ENCODE data around the gene AKAP8L. TPM values are rescaled to one million over a fixed set of nuclear protein-coding genes. Genes with fewer than 3 reads are reported as not detected.

The AKAP8L gene
- total RNA-seq, 1 donor from 2014 or later, result 75.3 TPM

DNA sequence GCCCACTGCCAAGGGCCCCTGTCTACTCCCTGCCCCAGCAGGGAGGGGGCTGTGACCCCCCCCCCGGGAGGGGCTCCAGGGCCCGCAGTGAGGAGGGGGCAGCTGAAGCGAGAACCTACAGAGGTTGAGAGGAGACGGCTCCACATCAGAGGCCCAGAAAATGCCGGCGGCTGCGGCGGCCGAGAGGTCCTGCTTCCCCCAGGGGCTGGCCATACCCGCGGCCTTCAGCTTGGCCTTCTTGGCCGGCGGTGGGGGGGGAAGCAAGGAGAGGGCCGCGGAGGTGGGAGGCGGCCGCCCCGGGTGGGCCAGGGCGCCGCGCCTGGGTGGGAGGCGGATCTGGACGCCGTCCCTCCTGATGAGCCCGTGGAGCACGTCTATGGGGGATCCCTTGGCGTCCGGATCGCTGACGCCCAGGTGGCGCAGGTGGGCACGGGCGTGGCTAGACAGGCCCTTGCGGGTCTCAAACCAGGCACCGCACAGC lies 9.2 kb upstream of the AKAP8L start:
- FAIRE-seq, result no peak

DNA sequence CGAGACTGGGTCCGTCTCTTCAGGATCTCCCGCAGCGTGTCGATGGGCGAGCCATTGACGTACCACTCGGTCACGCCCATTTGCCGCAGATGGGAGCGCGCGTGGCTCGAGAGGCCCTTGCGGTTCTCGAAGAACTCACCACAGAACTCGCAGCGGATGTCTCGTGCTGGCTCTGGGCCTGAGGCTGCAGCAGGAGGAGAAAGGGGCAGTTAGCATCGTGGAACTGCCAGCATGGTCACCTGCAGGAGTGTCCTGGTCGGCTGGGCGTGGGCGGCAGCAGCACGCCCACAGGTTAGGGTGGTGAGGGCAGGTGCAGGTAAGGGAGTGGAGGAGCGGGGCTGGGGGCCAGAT lies 8.5 kb upstream of the AKAP8L start:
- Histone ChIP-seq H3K27me3 (ENCODE audit: control insufficient read depth, insufficient read depth, low read length) (no peaks in the 10 kb centered on the region), H3K36me3 (ENCODE audit: control insufficient read depth, insufficient read depth, low read length) (peaks cover 39% of the 10 kb centered on the region), H3K4me3 (ENCODE audit: low read depth, low read length) (no peak overlapping the region)
- FAIRE-seq (no peak), DNase-seq (ENCODE audit: low read depth) (no peak)
- TF ChIP-seq, protein P1, sequence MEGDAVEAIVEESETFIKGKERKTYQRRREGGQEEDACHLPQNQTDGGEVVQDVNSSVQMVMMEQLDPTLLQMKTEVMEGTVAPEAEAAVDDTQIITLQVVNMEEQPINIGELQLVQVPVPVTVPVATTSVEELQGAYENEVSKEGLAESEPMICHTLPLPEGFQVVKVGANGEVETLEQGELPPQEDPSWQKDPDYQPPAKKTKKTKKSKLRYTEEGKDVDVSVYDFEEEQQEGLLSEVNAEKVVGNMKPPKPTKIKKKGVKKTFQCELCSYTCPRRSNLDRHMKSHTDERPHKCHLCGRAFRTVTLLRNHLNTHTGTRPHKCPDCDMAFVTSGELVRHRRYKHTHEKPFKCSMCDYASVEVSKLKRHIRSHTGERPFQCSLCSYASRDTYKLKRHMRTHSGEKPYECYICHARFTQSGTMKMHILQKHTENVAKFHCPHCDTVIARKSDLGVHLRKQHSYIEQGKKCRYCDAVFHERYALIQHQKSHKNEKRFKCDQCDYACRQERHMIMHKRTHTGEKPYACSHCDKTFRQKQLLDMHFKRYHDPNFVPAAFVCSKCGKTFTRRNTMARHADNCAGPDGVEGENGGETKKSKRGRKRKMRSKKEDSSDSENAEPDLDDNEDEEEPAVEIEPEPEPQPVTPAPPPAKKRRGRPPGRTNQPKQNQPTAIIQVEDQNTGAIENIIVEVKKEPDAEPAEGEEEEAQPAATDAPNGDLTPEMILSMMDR (IDR thresholded peaks at IDR 0.05; ENCODE audit: insufficient read depth, low read length, severe bottlenecking), result no peak

More for the DNA sequence above, 9.2 kb upstream of the AKAP8L start:
- Histone ChIP-seq H3K4me3 (ENCODE audit: low read depth, low read length) (no peak overlapping the region), H3K27me3 (ENCODE audit: control insufficient read depth, insufficient read depth, low read length) (no peaks in the 10 kb centered on the region), H3K36me3 (ENCODE audit: control insufficient read depth, insufficient read depth, low read length) (peaks cover 36% of the 10 kb centered on the region)
- no peak for DNase-seq (ENCODE audit: low read depth)
- TF ChIP-seq, protein P1 (IDR thresholded peaks at IDR 0.05; ENCODE audit: insufficient read depth, low read length, severe bottlenecking), result no peak

DNA sequence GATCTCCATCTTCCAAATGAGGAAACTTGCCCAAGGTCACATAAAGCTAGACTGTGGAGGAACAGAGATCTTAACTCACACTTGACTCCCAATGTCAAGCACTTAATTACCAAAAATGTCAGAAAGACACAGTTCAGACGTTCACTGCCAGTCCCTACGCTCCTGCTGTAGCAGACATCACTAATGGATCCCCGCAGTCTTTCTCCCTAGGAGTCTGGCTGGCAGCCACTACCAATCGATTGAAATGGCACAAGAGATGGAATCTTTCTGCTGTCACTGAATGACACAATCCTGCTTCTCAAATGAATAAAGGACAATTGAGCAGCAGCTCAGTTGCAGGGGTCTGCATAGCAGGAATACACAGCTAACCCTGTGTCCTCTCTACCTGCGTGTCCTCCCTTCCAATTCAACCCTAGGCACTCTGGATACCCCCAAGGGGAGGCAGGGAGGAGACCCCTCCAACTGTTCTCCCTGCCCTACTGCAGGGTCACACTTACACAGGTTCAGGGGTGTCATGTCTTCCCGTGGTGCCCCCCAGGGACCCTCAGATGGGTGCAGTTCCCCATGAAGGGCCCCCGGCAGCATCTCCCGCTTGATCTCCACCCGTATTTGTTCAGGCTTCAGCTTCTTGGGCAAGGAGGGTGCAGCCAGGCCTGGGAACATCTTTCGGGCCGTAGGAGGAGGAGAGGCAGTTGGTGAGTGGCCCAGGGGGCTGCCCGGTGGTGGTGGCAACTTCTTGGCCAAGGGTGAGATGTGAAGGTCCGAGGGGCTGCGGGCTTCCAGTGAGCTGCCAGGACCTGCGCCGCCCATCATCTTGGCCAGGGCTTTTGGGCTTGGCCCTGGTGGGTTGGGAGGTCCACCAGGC lies 7.9 kb upstream of the AKAP8L start:
- Histone ChIP-seq H3K27me3 (ENCODE audit: control insufficient read depth, insufficient read depth, low read length) (no peaks in the 10 kb centered on the region), H3K36me3 (ENCODE audit: control insufficient read depth, insufficient read depth, low read length) (peaks cover 39% of the 10 kb centered on the region), H3K4me3 (ENCODE audit: low read depth, low read length) (no peak overlapping the region)
- no peak for DNase-seq (ENCODE audit: low read depth)
- FAIRE-seq, result no peak
- TF ChIP-seq, protein P1 (IDR thresholded peaks at IDR 0.05; ENCODE audit: insufficient read depth, low read length, severe bottlenecking), result no peak

DNA sequence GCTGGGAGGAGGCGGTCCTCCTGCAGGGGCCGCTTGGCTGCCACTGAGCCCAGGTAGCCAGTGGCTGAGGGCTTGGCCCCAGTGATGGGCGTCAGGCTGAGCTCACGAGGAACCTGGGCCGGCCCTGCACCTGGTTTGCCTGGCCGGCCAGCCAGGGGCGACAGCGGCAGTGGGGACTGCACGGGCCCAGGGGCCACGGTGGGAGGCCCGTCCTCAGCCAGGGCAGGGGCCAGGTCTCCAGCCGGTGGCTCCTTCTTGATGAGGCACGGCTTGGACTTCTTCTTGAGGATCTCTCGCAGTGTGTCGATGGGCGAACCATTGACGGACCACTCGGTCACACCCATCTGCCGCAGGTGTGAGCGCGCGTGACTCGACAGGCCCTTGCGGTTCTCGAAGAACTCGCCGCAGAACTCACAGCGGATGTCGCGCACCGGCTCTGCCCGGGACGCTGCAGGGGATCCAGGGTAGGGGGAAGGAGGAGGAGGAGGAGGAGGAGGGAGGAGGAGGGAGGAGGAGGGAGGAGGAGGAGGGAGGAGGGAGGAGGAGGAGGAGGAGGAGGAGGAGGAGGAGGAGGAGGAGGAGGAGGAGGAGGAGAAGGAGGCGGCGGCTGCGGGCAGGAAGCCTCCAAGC lies 6.6 kb upstream of the AKAP8L start:
- DNase-seq (ENCODE audit: low read depth) (no peak), FAIRE-seq (no peak)
- peaks cover 39% of the 10 kb centered on the region for H3K36me3 ChIP-seq (ENCODE audit: control insufficient read depth, insufficient read depth, low read length)
- H3K27me3 ChIP-seq (ENCODE audit: control insufficient read depth, insufficient read depth, low read length), result no peaks in the 10 kb centered on the region
- H3K4me3 ChIP-seq (ENCODE audit: low read depth, low read length), result no peak overlapping the region
- TF ChIP-seq, protein P1 (IDR thresholded peaks at IDR 0.05; ENCODE audit: insufficient read depth, low read length, severe bottlenecking), result no peak

DNA sequence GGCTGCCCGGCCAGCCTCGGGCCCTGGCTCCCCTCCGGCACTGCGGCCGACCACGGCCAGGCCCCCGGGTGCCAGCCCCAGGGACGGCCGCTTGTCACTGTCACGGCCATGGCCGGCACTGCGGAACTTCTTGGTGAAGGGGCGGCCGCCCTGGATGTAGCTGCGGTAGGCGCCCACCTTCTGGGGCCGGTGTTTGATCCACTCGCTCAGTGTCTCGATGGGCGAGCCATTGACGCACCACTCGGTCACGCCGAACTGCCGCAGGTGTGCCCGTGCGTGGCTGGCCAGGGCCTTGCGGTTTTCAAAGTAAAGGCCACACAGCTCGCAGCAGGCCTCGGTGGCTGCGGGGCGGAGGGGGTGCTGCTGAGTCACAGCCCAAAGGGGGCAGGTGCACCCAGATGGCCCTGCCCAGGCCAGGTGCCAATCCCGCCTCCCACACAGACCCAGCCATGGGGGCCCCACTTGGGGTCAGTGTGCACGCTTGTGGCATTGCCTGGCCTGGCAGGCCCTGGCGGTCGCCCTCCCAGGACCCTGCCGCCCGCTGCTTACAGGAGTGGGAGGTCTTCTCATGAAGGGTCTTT lies 6.0 kb upstream of the AKAP8L start:
- Histone ChIP-seq H3K36me3 (ENCODE audit: control insufficient read depth, insufficient read depth, low read length) (peaks cover 35% of the 10 kb centered on the region), H3K4me3 (ENCODE audit: low read depth, low read length) (no peak overlapping the region), H3K27me3 (ENCODE audit: control insufficient read depth, insufficient read depth, low read length) (no peaks in the 10 kb centered on the region)
- TF ChIP-seq, protein P1 (IDR thresholded peaks at IDR 0.05; ENCODE audit: insufficient read depth, low read length, severe bottlenecking), result no peak
- FAIRE-seq (no peak), DNase-seq (ENCODE audit: low read depth) (no peak)
